ENCODE results near the gene TOP3A. TPM values are rescaled to one million over a fixed set of nuclear protein-coding genes. Genes with fewer than 3 reads are reported as not detected.

Gene TOP3A
- total RNA-seq, 1 donor from 2014 or later = 52.8 TPM

GRCh38 chr17:18318771-18319450 lies 4.1 kb upstream of the TOP3A start:
- Histone ChIP-seq H3K27ac (no peak overlapping the region), H3K4me3 (no peak overlapping the region), H3K4me1 (peaks cover 9 to 38% of the 10 kb centered on the region in 2 donors), H3K36me3 (peaks cover 36 to 57% of the 10 kb centered on the region in 2 donors), H3K9me3 (no peaks in the 10 kb centered on the region), H3K27me3 (no peaks in the 10 kb centered on the region)
- no peak for DNase-seq (ENCODE audit: low spot score in 2 of 2)
- no peak for TF ChIP-seq CTCF (IDR thresholded peaks at IDR 0.05)
- intact Hi-C loops (cut with DNase I) = loop anchor here (5.0 kb wide), 1 partner anchor 43 kb away; the partner anchor contains the start of gene SHMT1

- H3K4me3 ChIP-seq = no peak overlapping the region
- H3K36me3 ChIP-seq = peaks cover 28 to 49% of the 10 kb centered on the region in 2 donors
- H3K27me3 ChIP-seq = no peaks in the 10 kb centered on the region
- intact Hi-C loops (cut with DNase I) = loop anchor here (5.0 kb wide), 1 partner anchor 44 kb away; the partner anchor contains the start of gene SHMT1
- no peak for DNase-seq (ENCODE audit: low spot score in 2 of 2)
- no peak for TF ChIP-seq CTCF (IDR thresholded peaks at IDR 0.05)
- H3K4me1 ChIP-seq = peaks cover 9 to 46% of the 10 kb centered on the region in 2 donors
- no peak overlapping the region for H3K27ac ChIP-seq
- H3K9me3 ChIP-seq = no peaks in the 10 kb centered on the region
Observed at GRCh38 chr17:18318117-18318516, 3.3 kb upstream of the TOP3A start.

- H3K27me3 ChIP-seq = no peaks in the 10 kb centered on the region
- peaks cover 9 to 50% of the 10 kb centered on the region in 2 donors for H3K4me1 ChIP-seq
- H3K27ac ChIP-seq = peak overlapping the region; percentile 81 to 92
- DNase-seq (ENCODE audit: low spot score in 2 of 2) = no peak
- H3K9me3 ChIP-seq = no peaks in the 10 kb centered on the region
- H3K36me3 ChIP-seq = peaks cover 18 to 34% of the 10 kb centered on the region in 2 donors
- peak overlapping the region; percentile 79 to 83 for H3K4me3 ChIP-seq
- intact Hi-C loops (cut with DNase I) = loop anchor here (5.0 kb wide), 1 partner anchor 46 kb away; the partner anchor contains the start of gene SHMT1
- TF ChIP-seq CTCF (IDR thresholded peaks at IDR 0.05) = no peak
Observed at GRCh38 chr17:18315961-18316360, 1.2 kb upstream of the TOP3A start.

DNA sequence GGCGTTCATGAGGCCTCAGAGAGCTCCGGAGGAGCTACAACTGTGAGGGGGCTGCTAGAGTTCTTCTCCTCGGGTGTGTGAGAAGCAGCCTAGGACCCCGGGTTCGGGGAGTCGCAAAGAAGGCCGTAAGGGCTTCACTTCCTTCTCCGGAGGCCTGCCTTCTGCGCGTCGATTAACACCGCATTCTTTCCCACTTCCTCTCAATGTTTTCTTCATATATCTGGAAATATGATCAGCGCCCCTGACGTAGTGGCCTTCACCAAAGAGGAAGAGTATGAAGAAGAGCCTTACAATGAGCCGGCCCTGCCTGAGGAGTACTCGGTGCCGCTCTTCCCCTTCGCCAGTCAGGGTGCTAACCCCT lies 748 bp upstream of the TOP3A start:
- Histone ChIP-seq H3K4me1 (peaks cover 9 to 50% of the 10 kb centered on the region in 2 donors), H3K36me3 (peaks cover 18 to 30% of the 10 kb centered on the region in 2 donors), H3K9me3 (no peaks in the 10 kb centered on the region), H3K27ac (peak overlapping the region; percentile 81 to 92), H3K27me3 (no peaks in the 10 kb centered on the region), H3K4me3 (peak overlapping the region; percentile 79 to 83)
- no peak for DNase-seq (ENCODE audit: low spot score in 2 of 2)
- intact Hi-C loops (cut with DNase I) = loop anchor here (5.0 kb wide), 1 partner anchor 47 kb away; the partner anchor contains the start of gene SHMT1
- no peak for TF ChIP-seq CTCF (IDR thresholded peaks at IDR 0.05)

- peaks cover 13 to 16% of the 10 kb centered on the region in 2 donors for H3K36me3 ChIP-seq
- H3K27ac ChIP-seq = peak overlapping the region; percentile 81 to 92
- peak overlapping the region; percentile 79 to 83 for H3K4me3 ChIP-seq
- TF ChIP-seq CTCF (IDR thresholded peaks at IDR 0.05) = no peak
- no peak for DNase-seq (ENCODE audit: low spot score in 2 of 2)
- H3K27me3 ChIP-seq = no peaks in the 10 kb centered on the region
- no peaks in the 10 kb centered on the region for H3K9me3 ChIP-seq
- peaks cover 9 to 46% of the 10 kb centered on the region in 2 donors for H3K4me1 ChIP-seq
- intact Hi-C loops (cut with DNase I) = loop anchor here (5.0 kb wide), 2 partner anchors 47 to 87 kb away; partner anchors contain the start of gene LLGL1
Observed at GRCh38 chr17:18314059-18314730, 599 bp downstream of the TOP3A start.
